H1 (cell line): ENCODE data around the gene GNAS. TPM values are rescaled to one million over a fixed set of nuclear protein-coding genes. Genes with fewer than 3 reads are reported as not detected.

ENCODE experiments used
- CTCF ChIA-PET: fragments of 300-600 bp; sonication (Branson Sonifier 250); formaldehyde crosslinking; loops from one replicate; lab custom pipeline; 2021; ENCODE audit not compliant: partially characterized antibody; lab: Charles Lee
- POLR2A ChIA-PET: fragments of 300-600 bp; sonication (Branson Sonifier 250); formaldehyde crosslinking; loops from one replicate; lab custom pipeline; 2021; ENCODE audit warnings: inconsistent platforms; ENCODE audit not compliant: partially characterized antibody; lab: Charles Lee
- DNase-seq, 2 experiments: peaks; one replicate each; pipeline versions ENCODE4 v3.0.0 to v3.0.0-alpha.2; 2010 to 2022; ENCODE audit warnings: low spot score in 2 of 2, low read depth in 1 of 2, mixed read lengths in 1 of 2
- FAIRE-seq: peaks from 2 replicates; lab custom pipeline; 2011; peaks lifted over from hg19 to GRCh38; lab: Jason Lieb, UNC
- H2AFZ ChIP-seq: 2 replicates; pipeline ENCODE4 v1.8.1; 2012; ENCODE audit warnings: low read length, inconsistent platforms
- H2AK5ac ChIP-seq: 2 replicates; pipeline ENCODE4 v1.6.1; 2013; ENCODE audit warnings: low read depth, low read length
- H2BK120ac ChIP-seq: replicated peaks from 2 replicates; pipeline ENCODE3; 2013; ENCODE audit warnings: low read depth, low read length, inconsistent platforms
- H2BK12ac ChIP-seq: 2 replicates; pipeline ENCODE4 v1.6.1; 2013; ENCODE audit warnings: low read depth, low read length
- H2BK15ac ChIP-seq: 2 replicates; pipeline ENCODE4 v1.6.1; 2013; ENCODE audit warnings: low read length
- H2BK20ac ChIP-seq: 2 replicates; pipeline ENCODE4 v1.6.1; 2013; ENCODE audit warnings: low read length
- H2BK5ac ChIP-seq: 2 replicates; pipeline ENCODE4 v1.6.1; 2013; ENCODE audit warnings: low read depth, low read length
- H3K14ac ChIP-seq: 2 replicates; pipeline ENCODE4 v1.6.1; 2013; ENCODE audit warnings: inconsistent platforms; ENCODE audit not compliant: insufficient read length
- H3K18ac ChIP-seq: 2 replicates; pipeline ENCODE4 v1.6.1; 2013; ENCODE audit warnings: low read length; ENCODE audit errors: extremely low read depth
- H3K23ac ChIP-seq: 2 replicates; pipeline ENCODE4 v1.6.1; 2013; ENCODE audit warnings: inconsistent platforms; ENCODE audit not compliant: insufficient read length
- H3K23me2 ChIP-seq: 2 replicates; pipeline ENCODE4 v1.6.1; 2013; ENCODE audit warnings: low read depth, low read length
- H3K27ac ChIP-seq: 2 replicates; pipeline ENCODE4 v1.6.1; 2011; ENCODE audit warnings: low read depth, low read length, inconsistent platforms
- H3K27me3 ChIP-seq, 4 experiments: replicated peaks in 1 of 4; 1 replicate in 1 of 4; 2 replicates in 3 of 4; pipeline versions ENCODE4 v1.6.1 to v1.8.1; 2011 to 2013; ENCODE audit warnings: low read length in 3 of 4, mild to moderate bottlenecking in 3 of 4, inconsistent platforms in 2 of 4, mixed read lengths in 2 of 4, moderate library complexity in 1 of 4; ENCODE audit not compliant: control insufficient read depth in 3 of 4, insufficient read depth in 3 of 4; ENCODE audit errors: extremely low read depth in 1 of 4
- H3K36me3 ChIP-seq, 4 experiments: 2 replicates each; pipeline versions ENCODE4 v1.6.1 to v1.8.1; 2011 to 2013; ENCODE audit warnings: mild to moderate bottlenecking in 4 of 4, low read length in 3 of 4, moderate library complexity in 2 of 4, control low read depth in 1 of 4, inconsistent platforms in 1 of 4; ENCODE audit not compliant: insufficient read depth in 4 of 4, control insufficient read depth in 2 of 4
- H3K4ac ChIP-seq: replicated peaks from 2 replicates; pipeline ENCODE3; 2013; ENCODE audit warnings: low read length, low read depth, mixed read lengths, inconsistent platforms; ENCODE audit not compliant: insufficient read length
- H3K4me1 ChIP-seq, 4 experiments: replicated peaks in 1 of 4; 1 replicate in 1 of 4; 2 replicates in 3 of 4; pipeline versions ENCODE4 v1.6.1 to v1.8.1; 2011 to 2013; ENCODE audit warnings: low read length in 3 of 4, inconsistent platforms in 2 of 4, mixed read lengths in 1 of 4; ENCODE audit not compliant: insufficient read depth in 4 of 4, control insufficient read depth in 3 of 4
- H3K4me2 ChIP-seq, 2 experiments: 2 replicates each; pipeline versions ENCODE4 v1.6.1 to v1.8.1; 2011 to 2013; ENCODE audit warnings: low read depth in 2 of 2, low read length in 2 of 2, control low read depth in 1 of 2, inconsistent platforms in 1 of 2, mild to moderate bottlenecking in 1 of 2; ENCODE audit not compliant: insufficient read depth in 1 of 2
- H3K4me3 ChIP-seq, 4 experiments: fragments of 200-600, 300-600 bp in 1 of 4; sonication (generic), shearing (Covaris generic), sonication (Bioruptor Twin) in 1 of 4; 2 replicates each; pipeline versions ENCODE4 v1.5.1 to v1.8.1; 2011 to 2016; ENCODE audit warnings: low read length in 4 of 4, low read depth in 3 of 4, control low read depth in 2 of 4, inconsistent platforms in 2 of 4, mild to moderate bottlenecking in 2 of 4, mixed read lengths in 1 of 4, moderate library complexity in 1 of 4; ENCODE audit not compliant: insufficient read depth in 2 of 4; ENCODE audit errors: extremely low read depth in 1 of 4
- H3K56ac ChIP-seq: replicated peaks from 2 replicates; pipeline ENCODE3; 2013; ENCODE audit warnings: low read depth, mild to moderate bottlenecking, mixed read lengths, low read length, inconsistent platforms; ENCODE audit not compliant: insufficient read length
- H3K79me1 ChIP-seq: 2 replicates; pipeline ENCODE4 v1.6.1; 2013; ENCODE audit warnings: low read depth, low read length, control low read depth
- H3K79me2 ChIP-seq, 2 experiments: 2 replicates each; pipeline versions ENCODE4 v1.6.1 to v1.8.1; 2012 to 2013; ENCODE audit warnings: low read length in 2 of 2, mild to moderate bottlenecking in 2 of 2, inconsistent platforms in 1 of 2; ENCODE audit not compliant: insufficient read depth in 2 of 2, control insufficient read depth in 1 of 2
- H3K9ac ChIP-seq, 4 experiments: replicated peaks in 1 of 4; 1 replicate in 1 of 4; 2 replicates in 3 of 4; pipeline versions ENCODE4 v1.6.1 to v1.8.1; 2011 to 2013; ENCODE audit warnings: low read depth in 3 of 4, low read length in 3 of 4, control low read depth in 2 of 4, mild to moderate bottlenecking in 2 of 4, moderate library complexity in 2 of 4, inconsistent platforms in 1 of 4; ENCODE audit errors: extremely low read depth in 1 of 4
- H3K9me3 ChIP-seq, 2 experiments: 2 replicates each; pipeline versions ENCODE4 v1.6.1 to v1.8.1; 2012 to 2013; ENCODE audit warnings: mild to moderate bottlenecking in 2 of 2, moderate library complexity in 2 of 2, control low read depth in 1 of 2, inconsistent platforms in 1 of 2, low read depth in 1 of 2, low read length in 1 of 2, mixed read lengths in 1 of 2; ENCODE audit not compliant: insufficient read depth in 2 of 2
- H4K20me1 ChIP-seq, 2 experiments: replicated peaks in 1 of 2; 2 replicates each; pipeline versions ENCODE3 to v1.8.1; 2011 to 2013; ENCODE audit warnings: inconsistent platforms in 2 of 2, low read length in 2 of 2, mild to moderate bottlenecking in 1 of 2; ENCODE audit not compliant: insufficient read depth in 2 of 2, control insufficient read depth in 1 of 2
- H4K5ac ChIP-seq: 2 replicates; pipeline ENCODE4 v1.6.1; 2013; ENCODE audit warnings: low read length, low read depth, mixed read lengths, inconsistent platforms; ENCODE audit not compliant: insufficient read length
- H4K8ac ChIP-seq: 2 replicates; pipeline ENCODE4 v1.8.0; 2013; ENCODE audit warnings: mild to moderate bottlenecking, moderate library complexity, low read length, inconsistent platforms; ENCODE audit not compliant: insufficient read depth; ENCODE audit errors: extremely low read depth
- H4K91ac ChIP-seq: replicated peaks from 2 replicates; pipeline ENCODE3; 2013; ENCODE audit warnings: low read length, mixed read lengths, inconsistent platforms; ENCODE audit not compliant: insufficient read length
- EZH2 ChIP-seq: fragments of 200-600 bp; sonication (generic); IDR thresholded peaks from 2 replicates; pipeline ENCODE4 v1.7.1; 2012; ENCODE audit warnings: low read depth, mild to moderate bottlenecking, moderate library complexity, low read length, inconsistent platforms; ENCODE audit not compliant: severe bottlenecking
- WGBS, 2 experiments: shearing (Covaris generic) in 1 of 2; methylation state at CpG; one replicate each; pipeline versions ENCODE4 v1.1.6 to v1.1.7; 2013 to 2015; ENCODE audit warnings: low lambda C conversion rate in 2 of 2, mixed read lengths in 2 of 2, inconsistent platforms in 1 of 2, low coverage in 1 of 2, missing lambda C conversion rate in 1 of 2; ENCODE audit not compliant: insufficient replicate concordance in 2 of 2, insufficient coverage in 1 of 2, insufficient read length in 1 of 2; ENCODE audit errors: extremely low coverage in 1 of 2, missing lambda C conversion rate in 1 of 2; 5-methylcytosine and 5-hydroxymethylcytosine counted together
- polyA plus RNA-seq, 7 experiments: library from polyadenylated mRNA; depleted of rRNA in 3 of 7; stranded (reverse) in 5 of 7; unstranded in 2 of 7; fragments of >200 nt in 5 of 7; fragments of 200-250 nt in 2 of 7; gene quantifications; 1 replicate in 5 of 7; 2 replicates in 1 of 7; 4 replicates in 1 of 7; pipeline versions ENCODE4 v1.2.1 to v1.2.3, GENCODE V29; 2011 to 2013; ENCODE audit warnings: missing spikeins in 2 of 7, mixed read lengths in 2 of 7
- total RNA-seq: library from RNA; stranded (reverse); fragmentation: NEBNext Ultra II Directional; extraction: Animal tissue kit (Norgen Biotek cat#: 25700); gene quantifications from 2 replicates; pipeline ENCODE4 v1.2.1, GENCODE V29; 2021
- TF ChIP-seq, protein P1 (sequence below): IDR thresholded peaks from 2 replicates; pipeline ENCODE4 v1.6.1; 2012; ENCODE audit warnings: inconsistent platforms
- TF ChIP-seq, protein P2 (sequence below): IDR thresholded peaks from 2 replicates; pipeline ENCODE4 v1.6.1; 2012; ENCODE audit warnings: inconsistent platforms

Gene GNAS
- total and polyA plus RNA-seq, 2 of the 8 experiments (the other 6 are each of a cell fraction or from before 2014, with no cell fraction given), result 989 to 1,613 TPM

DNA sequence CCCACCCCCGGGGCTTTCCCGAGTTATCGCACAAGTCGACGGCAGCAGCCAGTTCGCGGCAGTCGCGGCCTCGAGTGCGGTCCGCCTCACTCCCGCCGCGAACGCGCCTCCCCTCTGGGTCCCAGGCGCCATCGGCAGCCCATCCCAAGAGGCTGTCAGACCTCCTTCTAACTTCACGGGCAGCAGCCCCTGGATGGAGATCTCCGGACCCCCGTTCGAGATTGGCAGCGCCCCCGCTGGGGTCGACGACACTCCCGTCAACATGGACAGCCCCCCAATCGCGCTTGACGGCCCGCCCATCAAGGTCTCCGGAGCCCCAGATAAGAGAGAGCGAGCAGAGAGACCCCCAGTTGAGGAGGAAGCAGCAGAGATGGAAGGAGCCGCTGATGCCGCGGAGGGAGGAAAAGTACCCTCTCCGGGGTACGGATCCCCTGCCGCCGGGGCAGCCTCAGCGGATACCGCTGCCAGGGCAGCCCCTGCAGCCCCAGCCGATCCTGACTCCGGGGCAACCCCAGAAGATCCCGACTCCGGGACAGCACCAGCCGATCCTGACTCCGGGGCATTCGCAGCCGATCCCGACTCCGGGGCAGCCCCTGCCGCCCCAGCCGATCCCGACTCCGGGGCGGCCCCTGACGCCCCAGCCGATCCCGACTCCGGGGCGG is 1.6 kb downstream of the GNAS start:
- POLR2A ChIA-PET, result interaction anchor here (0.6 to 13.4 kb wide), 9 partner anchors 10 to 465 kb away, joined by 3 to 163 read pairs (median 4); partner anchors contain the start of gene VAPB
- Histone ChIP-seq H3K9ac (no peak overlapping the region), H2BK5ac (no peak overlapping the region), H3K27ac (no peak overlapping the region), H2AK5ac (no peak overlapping the region), H3K4me3 (peak overlapping the region in 3 of 4 experiments; percentile 3 to 57 (median 29); a peak in 2 of 8 replicates), H4K5ac (no peak overlapping the region), H2BK20ac (no peak overlapping the region), H3K79me1 (no peaks in the 10 kb centered on the region), H3K23me2 (peaks cover 21% of the 10 kb centered on the region), H3K14ac (no peak overlapping the region), H4K20me1 (peaks cover 0 to 4% of the 10 kb centered on the region in 2 experiments), H3K4ac (no peak overlapping the region), H3K4me2 (peak overlapping the region; percentile 71 to 77), H2BK120ac (no peak overlapping the region), H3K56ac (no peak overlapping the region), H3K9me3 (no peaks in the 10 kb centered on the region; a peak in 1 of 4 replicates), H3K23ac (no peak overlapping the region), H2AFZ (no peak overlapping the region), H4K8ac (no peak overlapping the region; the same call in 1 of the 2 replicates), H3K36me3 (peaks cover 0 to 14% (median 0%) of the 10 kb centered on the region in 4 experiments; a peak in 1 of 8 replicates), H3K27me3 (peaks cover 24 to 63% (median 52%) of the 10 kb centered on the region in 4 experiments), H2BK15ac (no peak overlapping the region), H3K18ac (no peak overlapping the region), H3K79me2 (peaks cover 14 to 31% of the 10 kb centered on the region in 2 experiments), H4K91ac (no peak overlapping the region), H3K4me1 (peaks cover 0 to 29% (median 16%) of the 10 kb centered on the region in 4 experiments; a peak in 6 of 7 replicates), H2BK12ac (no peak overlapping the region)
- CTCF ChIA-PET, result interaction anchor here (0.7 to 5.0 kb wide), 9 partner anchors 9 to 373 kb away, joined by 3 to 57 read pairs (median 4); no protein-coding TSS in a partner anchor
- TF ChIP-seq, protein P1, sequence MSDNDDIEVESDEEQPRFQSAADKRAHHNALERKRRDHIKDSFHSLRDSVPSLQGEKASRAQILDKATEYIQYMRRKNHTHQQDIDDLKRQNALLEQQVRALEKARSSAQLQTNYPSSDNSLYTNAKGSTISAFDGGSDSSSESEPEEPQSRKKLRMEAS, result no peak
- TF ChIP-seq, protein P2, sequence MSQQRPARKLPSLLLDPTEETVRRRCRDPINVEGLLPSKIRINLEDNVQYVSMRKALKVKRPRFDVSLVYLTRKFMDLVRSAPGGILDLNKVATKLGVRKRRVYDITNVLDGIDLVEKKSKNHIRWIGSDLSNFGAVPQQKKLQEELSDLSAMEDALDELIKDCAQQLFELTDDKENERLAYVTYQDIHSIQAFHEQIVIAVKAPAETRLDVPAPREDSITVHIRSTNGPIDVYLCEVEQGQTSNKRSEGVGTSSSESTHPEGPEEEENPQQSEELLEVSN, result 0 out of 2 replicates have a peak, but pooled peaks have one; percentile 32
- peak; percentile 83 for TF ChIP-seq EZH2
- WGBS, 2 experiments, result 56% methylated on average over 34 of the region's 63 CpGs; no CpG with 5 or more reads in 1 of the 2 experiments
- no peak for FAIRE-seq
- DNase-seq, result no peak
